Spleen (tissue), 11 donors: Measurements from ENCODE around the gene EBF4. TPM values are rescaled to one million over a fixed set of nuclear protein-coding genes. Genes with fewer than 3 reads are reported as not detected.

Source experiments
- DNase-seq: peaks from one replicate; pipeline ENCODE4 v3.0.0-alpha.2; 2020
- H3K27ac ChIP-seq, 8 donors: fragments of 200-600 bp; sonication (generic) in 7 of 8; 1 replicate in 4 of 8; 2 replicates in 4 of 8; pipeline versions ENCODE4 v1.5.0 to v1.8.0; 2016 to 2021; ENCODE audit warnings: inconsistent platforms in 4 of 8, mild to moderate bottlenecking in 4 of 8, moderate library complexity in 1 of 8
- H3K27me3 ChIP-seq, 7 donors: fragments of 200-600 bp; sonication (generic) in 6 of 7; replicated peaks in 1 of 7; 1 replicate in 4 of 7; 2 replicates in 3 of 7; pipeline versions ENCODE4 v1.5.0 to v1.8.0; 2016 to 2021; ENCODE audit warnings: inconsistent platforms in 3 of 7, mild to moderate bottlenecking in 1 of 7
- H3K36me3 ChIP-seq, 6 donors: fragments of 200-600 bp; sonication (generic) in 5 of 6; 1 replicate in 4 of 6; 2 replicates in 2 of 6; pipeline versions ENCODE4 v1.5.0 to v1.8.0; 2016 to 2021; ENCODE audit warnings: inconsistent platforms in 2 of 6
- H3K4me1 ChIP-seq, 6 donors: fragments of 200-600 bp; sonication (generic) in 5 of 6; 1 replicate in 3 of 6; 2 replicates in 3 of 6; pipeline versions ENCODE4 v1.5.0 to v1.8.0; 2016 to 2021; ENCODE audit warnings: inconsistent platforms in 3 of 6
- H3K4me3 ChIP-seq, 8 donors: fragments of 200-600 bp; sonication (generic) in 7 of 8; 1 replicate in 4 of 8; 2 replicates in 4 of 8; pipeline versions ENCODE4 v1.5.0 to v1.8.0; 2016 to 2021; ENCODE audit warnings: inconsistent platforms in 4 of 8, mild to moderate bottlenecking in 4 of 8, moderate library complexity in 2 of 8
- H3K9me3 ChIP-seq, 8 donors: fragments of 200-600 bp; sonication (generic) in 7 of 8; 1 replicate in 4 of 8; 2 replicates in 4 of 8; pipeline versions ENCODE4 v1.5.0 to v1.8.0; 2016 to 2021; ENCODE audit warnings: inconsistent platforms in 4 of 8
- CTCF ChIP-seq, 11 experiments: fragments of 200-600 bp in 7 of 11; fragments of 450-650 bp in 4 of 11; sonication (generic) in 4 of 11; IDR thresholded peaks in 8 of 11; conservative IDR thresholded peaks in 3 of 11; 1 replicate in 7 of 11; 2 replicates in 4 of 11; pipeline versions ENCODE4 v1.4.0 to v1.8.0; 2016 to 2021; ENCODE audit warnings: antibody characterized with exemption in 11 of 11, inconsistent platforms in 4 of 11, mild to moderate bottlenecking in 1 of 11
- POLR2A ChIP-seq, 3 donors: fragments of 450-650 bp; IDR thresholded peaks; one replicate each; pipeline ENCODE4 v1.5.1; 2017; ENCODE audit warnings: antibody characterized with exemption in 3 of 3, mild to moderate bottlenecking in 1 of 3
- POLR2AphosphoS5 ChIP-seq, 3 donors: sonication (generic); formaldehyde crosslinking; IDR thresholded peaks; one replicate each; pipeline ENCODE4 v1.5.1; 2017; ENCODE audit warnings: antibody characterized with exemption in 3 of 3
- WGBS, 5 donors: extraction: QIAGEN DNeasy Blood & Tissue Kit in 3 of 5; methylation state at CpG; one replicate each; pipeline versions ENCODE4 v1.1.5 to v1.1.7; 2013 to 2018; 5-methylcytosine and 5-hydroxymethylcytosine counted together
- intact Hi-C: fragments of 100-400 bp; cut with DNase I; formaldehyde crosslinking; loops from one replicate; pipeline ENCODE4 v1.15.0; 2023; ENCODE audit warnings: low total_unique reads
- polyA plus RNA-seq, 3 donors: library from polyadenylated mRNA; stranded (reverse); fragments of 200-250 nt; gene quantifications; one replicate each; pipeline ENCODE4 v1.2.1, GENCODE V29; 2013
- total RNA-seq, 7 donors: library from RNA; depleted of rRNA in 3 of 7; stranded (reverse); fragments of >200 nt in 3 of 7; fragmentation: NEBNext Ultra II Directional in 4 of 7; extraction: Animal tissue kit (Norgen Biotek cat#: 25700) in 4 of 7; gene quantifications; one replicate each; pipeline versions ENCODE4 v1.1.0 to v1.2.1, GENCODE V29; 2016 to 2021
- donor health status: healthy with polysubstance abuse.
- donor health status: DM: no; HTN: no; CAD: no; lungs with moderate emphysema.
- donor health status: DM: no; HTN: no; CAD: no.
- donor health status: Bipolar disorder and iron deficiency.
- donor health status: healthy.
- donor health status: DM: no; HTN: no; CAD: no.
- donor health status: DM: yes; HTN: yes; CAD: no.

EBF4 gene
- total and polyA plus RNA-seq, 10 donors = 2.5 to 19.2 (median 6.4) TPM

- intact Hi-C loops = no loop called here
- Histone ChIP-seq H3K4me3 (no peak overlapping the region), H3K27ac (no peak overlapping the region), H3K36me3 (no peaks in the 10 kb centered on the region), H3K27me3 (peaks cover 0 to 77% (median 30%) of the 10 kb centered on the region in 7 donors), H3K9me3 (no peaks in the 10 kb centered on the region), H3K4me1 (peaks cover 0 to 16% (median 9%) of the 10 kb centered on the region in 6 donors)
- no peak for TF ChIP-seq POLR2AphosphoS5 (IDR thresholded peaks at IDR 0.05)
- no peak for TF ChIP-seq POLR2A (IDR thresholded peaks at IDR 0.05)
- no peak for TF ChIP-seq CTCF (IDR thresholded peaks at IDR 0.05 in 8 of 11, conservative IDR thresholded peaks at IDR 0.05 in 3 of 11)
- DNase-seq = peak; percentile 53
- WGBS, 5 donors = 56 to 83% (median 62%) methylated on average over 3 of the region's 3 CpGs
Measured at GRCh38 chr20:2697768-2698167, 5.2 kb downstream of the EBF4 start.

GRCh38 chr20:2698186-2698817 is 5.7 kb downstream of the EBF4 start:
- Histone ChIP-seq H3K4me3 (no peak overlapping the region), H3K4me1 (peaks cover 0 to 15% (median 8%) of the 10 kb centered on the region in 6 donors), H3K36me3 (no peaks in the 10 kb centered on the region), H3K9me3 (no peaks in the 10 kb centered on the region), H3K27me3 (peaks cover 0 to 73% (median 30%) of the 10 kb centered on the region in 7 donors), H3K27ac (no peak overlapping the region)
- intact Hi-C loops = no loop called here
- 57 to 83% (median 81%) methylated on average over 4 of the region's 4 CpGs for WGBS, 5 donors
- peak; percentile 57 for DNase-seq
- no peak for TF ChIP-seq POLR2AphosphoS5 (IDR thresholded peaks at IDR 0.05)
- no peak for TF ChIP-seq POLR2A (IDR thresholded peaks at IDR 0.05)
- TF ChIP-seq CTCF (IDR thresholded peaks at IDR 0.05 in 8 of 11, conservative IDR thresholded peaks at IDR 0.05 in 3 of 11) = no peak

- WGBS, 5 donors = 75 to 83% (median 79%) methylated on average over 4 of the region's 4 CpGs
- intact Hi-C loops = no loop called here
- TF ChIP-seq CTCF (IDR thresholded peaks at IDR 0.05 in 8 of 11, conservative IDR thresholded peaks at IDR 0.05 in 3 of 11) (no peak), POLR2A (IDR thresholded peaks at IDR 0.05) (no peak), POLR2AphosphoS5 (IDR thresholded peaks at IDR 0.05) (no peak)
- no peak overlapping the region for H3K4me3 ChIP-seq
- H3K27ac ChIP-seq = no peak overlapping the region
- H3K4me1 ChIP-seq = peaks cover 0 to 9% (median 2%) of the 10 kb centered on the region in 6 donors
- H3K27me3 ChIP-seq = peaks cover 0 to 67% (median 25%) of the 10 kb centered on the region in 7 donors
- H3K9me3 ChIP-seq = no peaks in the 10 kb centered on the region
- H3K36me3 ChIP-seq = no peaks in the 10 kb centered on the region
- DNase-seq = peak; percentile 61
Measured at GRCh38 chr20:2698912-2699311, 6.3 kb downstream of the EBF4 start.

- TF ChIP-seq POLR2A (IDR thresholded peaks at IDR 0.05) (no peak), POLR2AphosphoS5 (IDR thresholded peaks at IDR 0.05) (no peak), CTCF (IDR thresholded peaks at IDR 0.05 in 8 of 11, conservative IDR thresholded peaks at IDR 0.05 in 3 of 11) (no peak)
- Histone ChIP-seq H3K9me3 (no peaks in the 10 kb centered on the region), H3K4me1 (no peaks in the 10 kb centered on the region), H3K36me3 (no peaks in the 10 kb centered on the region), H3K4me3 (no peak overlapping the region), H3K27me3 (peaks cover 0 to 62% (median 15%) of the 10 kb centered on the region in 7 donors), H3K27ac (no peak overlapping the region)
- no peak for DNase-seq
- intact Hi-C loops = no loop called here
- 72 to 91% (median 78%) methylated on average over 4 to 5 of the region's 5 CpGs for WGBS, 5 donors
Measured at GRCh38 chr20:2699775-2700413, 7.3 kb downstream of the EBF4 start.
